Fibroblast of the aortic adventitia (primary cell): Measurements from ENCODE around the gene CCNL2. TPM values are rescaled to one million over a fixed set of nuclear protein-coding genes. Genes with fewer than 3 reads are reported as not detected.
"Not testable (repeated sequence)": the region's sequence is repeated elsewhere in the genome, so short reads cannot be mapped to it uniquely, and the experiment has no call there.

Experiments
- DNase-seq: peaks from one replicate; pipeline ENCODE4 v3.0.0-alpha.2; 2010; ENCODE audit warnings: low read depth
- H3K4me3 ChIP-seq: 2 replicates; pipeline ENCODE4 v1.5.1; 2011; ENCODE audit warnings: low read depth, mild to moderate bottlenecking, control low read depth, low read length, moderate library complexity
- total RNA-seq: library from RNA; depleted of rRNA; stranded (reverse); fragments of >200 nt; gene quantifications from 2 replicates; pipeline ENCODE4 v1.2.3, GENCODE V29; 2012; ENCODE audit warnings: low replicate concordance
- TF ChIP-seq, protein P1 (sequence below): IDR thresholded peaks from 2 replicates; pipeline ENCODE4 v1.5.1; 2011; ENCODE audit warnings: mild to moderate bottlenecking, low read length, control low read depth, inconsistent platforms; ENCODE audit not compliant: insufficient read depth

Gene CCNL2
- total RNA-seq, 1 donor = 102 TPM

DNA sequence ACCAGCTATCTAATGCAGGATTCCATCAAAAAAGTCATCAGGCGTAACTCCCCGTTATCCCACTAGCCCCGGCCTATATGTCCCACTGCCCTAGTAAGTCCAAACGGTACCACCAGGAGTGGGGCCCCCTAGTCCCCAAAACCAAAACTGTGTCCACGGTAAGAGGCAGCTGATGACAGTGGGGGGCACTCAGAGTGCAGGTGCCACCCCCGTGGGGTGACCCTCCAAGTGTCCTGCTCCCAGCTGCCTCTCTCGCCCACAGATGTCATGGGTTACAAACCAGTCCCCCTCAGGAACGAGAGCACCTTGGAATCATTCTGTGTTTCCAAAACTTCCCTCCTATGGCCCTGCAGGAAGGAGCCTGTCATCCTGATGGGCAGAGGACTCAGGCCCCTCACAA lies 13.2 kb downstream of the CCNL2 start:
- no peak overlapping the region for H3K4me3 ChIP-seq
- TF ChIP-seq, protein P1, sequence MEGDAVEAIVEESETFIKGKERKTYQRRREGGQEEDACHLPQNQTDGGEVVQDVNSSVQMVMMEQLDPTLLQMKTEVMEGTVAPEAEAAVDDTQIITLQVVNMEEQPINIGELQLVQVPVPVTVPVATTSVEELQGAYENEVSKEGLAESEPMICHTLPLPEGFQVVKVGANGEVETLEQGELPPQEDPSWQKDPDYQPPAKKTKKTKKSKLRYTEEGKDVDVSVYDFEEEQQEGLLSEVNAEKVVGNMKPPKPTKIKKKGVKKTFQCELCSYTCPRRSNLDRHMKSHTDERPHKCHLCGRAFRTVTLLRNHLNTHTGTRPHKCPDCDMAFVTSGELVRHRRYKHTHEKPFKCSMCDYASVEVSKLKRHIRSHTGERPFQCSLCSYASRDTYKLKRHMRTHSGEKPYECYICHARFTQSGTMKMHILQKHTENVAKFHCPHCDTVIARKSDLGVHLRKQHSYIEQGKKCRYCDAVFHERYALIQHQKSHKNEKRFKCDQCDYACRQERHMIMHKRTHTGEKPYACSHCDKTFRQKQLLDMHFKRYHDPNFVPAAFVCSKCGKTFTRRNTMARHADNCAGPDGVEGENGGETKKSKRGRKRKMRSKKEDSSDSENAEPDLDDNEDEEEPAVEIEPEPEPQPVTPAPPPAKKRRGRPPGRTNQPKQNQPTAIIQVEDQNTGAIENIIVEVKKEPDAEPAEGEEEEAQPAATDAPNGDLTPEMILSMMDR = no peak
- no peak for DNase-seq

DNA sequence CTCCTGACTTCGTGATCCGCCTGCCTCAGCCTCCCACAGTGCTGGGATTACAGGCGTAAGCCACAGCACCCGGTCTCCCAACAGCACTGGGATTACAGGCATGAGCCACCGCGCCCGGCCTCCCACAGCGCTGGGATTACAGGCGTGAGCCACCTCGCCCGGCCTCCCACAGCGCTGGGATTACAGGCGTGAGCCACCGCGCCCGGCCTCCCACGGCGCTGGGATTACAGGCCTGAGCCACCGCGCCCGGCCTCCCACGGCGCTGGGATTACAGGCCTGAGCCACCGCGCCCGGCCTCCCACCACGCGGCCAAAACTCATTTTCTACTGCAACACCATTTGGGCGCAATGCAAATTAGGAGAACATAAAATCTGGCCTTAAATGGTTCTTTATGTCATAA lies 13.8 kb downstream of the CCNL2 start:
- H3K4me3 ChIP-seq, DNase-seq: not testable (repeated sequence)

DNA sequence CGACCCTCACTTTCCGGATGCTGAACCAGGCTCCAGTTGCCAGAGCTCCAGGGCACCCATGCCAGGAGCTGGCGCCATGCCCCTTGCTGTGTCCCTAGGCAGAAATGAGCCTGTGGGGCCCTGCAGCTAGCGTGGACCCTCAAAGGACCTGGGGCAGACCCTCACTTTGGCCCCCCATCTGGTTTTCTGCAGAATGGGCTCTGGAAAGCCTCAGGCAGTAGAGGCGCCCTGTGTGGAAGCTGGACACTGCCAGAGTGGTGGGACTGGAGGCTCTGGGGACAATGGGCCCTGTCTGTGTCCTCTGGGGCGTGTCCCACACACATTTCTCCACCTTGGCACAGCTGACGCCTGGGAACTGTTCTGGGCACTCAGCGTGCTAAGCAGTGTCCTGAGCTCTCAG lies 17.8 kb downstream of the CCNL2 start:
- no peak for DNase-seq
- no peak overlapping the region for H3K4me3 ChIP-seq
- TF ChIP-seq, protein P1 = no peak

DNA sequence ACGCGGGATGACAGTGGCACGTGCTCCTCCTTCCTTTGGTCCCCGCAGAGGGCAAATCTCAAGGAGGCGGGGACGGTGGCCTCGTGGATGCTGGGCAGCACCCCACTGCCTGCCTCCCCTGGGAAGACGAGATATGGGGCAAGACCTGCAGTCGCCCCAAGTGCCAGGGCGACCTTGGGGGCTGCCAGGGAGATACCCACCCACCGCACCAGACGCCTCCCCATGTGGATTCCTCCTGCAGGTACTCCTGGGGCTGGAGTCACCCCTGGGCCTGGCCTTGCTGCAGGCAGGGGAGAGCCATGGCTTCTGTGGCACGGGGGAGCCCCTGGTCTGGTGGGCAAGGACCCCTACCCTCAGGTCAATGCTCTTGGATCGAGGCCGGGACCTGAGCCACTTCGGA lies 18.3 kb downstream of the CCNL2 start:
- TF ChIP-seq, protein P1 = no peak
- no peak for DNase-seq
- H3K4me3 ChIP-seq = no peak overlapping the region

DNA sequence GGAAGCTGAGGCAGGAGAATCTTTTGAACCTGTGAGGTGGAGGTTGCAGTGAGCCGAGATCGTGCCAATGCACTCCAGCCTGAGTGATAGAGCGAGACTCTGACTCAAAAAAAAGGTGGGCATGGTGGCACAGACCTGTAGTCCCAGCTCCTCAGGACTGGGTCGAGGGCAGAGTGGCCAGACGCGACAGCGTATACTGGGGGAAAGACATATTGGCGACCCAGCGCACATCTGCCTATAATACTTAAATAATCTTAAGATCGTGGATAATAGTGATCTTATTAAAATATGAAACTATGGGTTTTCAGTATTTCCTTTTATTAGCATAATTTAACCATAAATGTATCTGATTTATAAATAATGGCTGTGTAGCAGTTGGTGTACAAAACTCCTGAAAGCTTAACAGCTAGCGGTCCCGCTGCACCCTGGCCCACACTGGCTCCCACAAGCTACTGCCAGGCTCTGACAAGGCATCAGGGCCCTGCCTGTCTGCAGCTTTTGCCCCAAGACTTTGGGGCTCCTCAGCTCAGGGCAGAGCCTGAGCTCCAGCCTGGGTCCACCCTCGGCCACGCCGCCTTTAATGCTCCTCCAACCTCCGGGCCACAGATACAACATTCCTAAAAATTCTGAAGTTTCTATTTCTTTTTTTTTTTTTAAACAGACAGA lies 21.5 kb downstream of the CCNL2 start:
- TF ChIP-seq, protein P1 = no peak
- no peak for DNase-seq
- no peak overlapping the region for H3K4me3 ChIP-seq

DNA sequence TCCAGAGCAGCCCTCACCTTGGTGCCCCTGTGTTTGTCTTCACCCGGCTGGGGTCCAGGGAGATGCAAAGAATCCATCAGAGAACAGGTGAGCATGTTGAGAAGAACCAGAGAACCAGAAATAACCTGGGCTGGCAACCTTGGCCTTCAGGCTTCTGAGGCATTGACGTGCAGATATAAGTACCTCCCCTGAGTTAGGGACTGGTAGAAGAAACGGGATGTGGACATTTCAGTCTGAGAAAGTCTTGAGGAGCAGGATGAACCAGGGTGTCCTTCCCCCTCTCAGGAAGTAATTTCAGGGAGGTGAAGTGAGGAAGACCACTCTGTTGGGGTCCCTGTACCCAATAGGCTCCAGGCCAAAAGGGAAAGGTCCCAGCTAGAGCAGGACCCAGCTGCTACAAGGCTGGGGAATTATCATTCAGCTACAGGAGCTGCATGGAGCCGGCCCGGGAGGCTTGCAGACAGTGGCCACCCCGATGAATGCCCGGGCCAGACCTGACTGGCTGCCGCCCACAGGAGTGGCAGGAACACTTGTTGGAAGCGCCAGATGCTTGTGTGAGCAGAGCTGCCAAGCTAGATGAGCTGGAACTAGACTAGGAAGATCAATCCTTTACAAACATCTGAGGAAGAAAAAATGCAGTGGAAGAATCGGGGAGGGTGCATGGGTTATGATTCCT lies 22.4 kb downstream of the CCNL2 start:
- no peak for DNase-seq
- TF ChIP-seq, protein P1 = no peak

DNA sequence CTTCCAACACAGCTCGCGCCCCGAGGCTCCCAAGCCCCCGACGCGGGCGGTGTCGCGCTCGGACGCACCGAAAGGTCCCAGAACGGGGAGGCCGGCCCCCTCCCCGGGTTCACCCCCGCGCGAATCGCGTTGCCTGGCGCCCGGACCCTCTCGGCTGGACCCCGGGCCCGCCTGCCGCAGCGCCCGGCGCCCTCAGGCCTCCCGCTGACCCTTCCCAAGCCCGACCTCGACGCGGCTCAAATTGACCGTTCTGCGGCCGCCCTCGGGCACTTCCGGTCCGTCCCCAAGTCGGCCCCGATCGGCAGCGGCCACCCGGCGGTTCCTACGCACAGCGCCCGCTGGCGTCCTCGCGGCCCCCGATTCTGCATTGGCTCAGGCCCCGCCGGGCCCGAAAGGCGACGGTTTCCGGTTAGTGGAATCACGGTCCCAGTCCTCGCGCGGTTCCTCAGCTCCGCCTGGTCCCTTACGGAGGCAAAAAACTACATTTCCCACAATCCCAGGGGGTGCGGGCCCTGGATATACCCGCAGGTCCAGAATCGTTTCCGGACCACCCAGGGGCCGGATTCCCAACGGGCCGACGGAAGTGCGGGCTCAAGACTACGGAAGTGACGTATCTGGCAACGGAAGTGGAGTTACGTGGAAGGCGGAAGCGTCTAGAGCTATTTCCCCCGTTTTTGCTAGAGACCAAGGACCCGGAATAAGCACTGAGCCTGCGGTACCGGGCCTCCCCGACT lies 24.0 kb downstream of the CCNL2 start, which contains the start of gene AURKAIP1:
Gene AURKAIP1 (minus strand): TSS at position 279 of the 734 bp plus-strand sequence. CDS start 451 bp downstream, outside the sequence.
- peak within 1 kb of the TSS; percentile 90 for H3K4me3 ChIP-seq
- TF ChIP-seq, protein P1 = peak; percentile 34
- peak; percentile 100 for DNase-seq

More for the DNA sequence above, 22.4 kb downstream of the CCNL2 start:
- no peak overlapping the region for H3K4me3 ChIP-seq
